Adrenal gland (tissue), 12 donors: ENCODE results near the gene RNF6. TPM values are rescaled to one million over a fixed set of nuclear protein-coding genes. Genes with fewer than 3 reads are reported as not detected.

Source experiments
- DNase-seq, 7 donors: peaks; one replicate each; pipeline ENCODE4 v3.0.0-alpha.2; 2019 to 2020
- H3K27ac ChIP-seq, 5 donors: fragments of 200-600 bp; sonication (generic) in 4 of 5; 1 replicate in 3 of 5; 2 replicates in 2 of 5; pipeline versions ENCODE4 v1.5.1 to v1.8.0; 2016 to 2020; ENCODE audit warnings: mild to moderate bottlenecking in 1 of 5
- H3K27me3 ChIP-seq: fragments of 200-600 bp; 2 replicates; pipeline ENCODE4 v1.8.0; 2021
- H3K36me3 ChIP-seq, 2 donors: fragments of 200-600 bp; replicated peaks in 1 of 2; 1 replicate in 1 of 2; 2 replicates in 1 of 2; pipeline versions ENCODE4 v1.5.1 to v1.8.0; 2018 to 2022
- H3K4me1 ChIP-seq, 2 donors: fragments of 200-600 bp; replicated peaks in 1 of 2; 1 replicate in 1 of 2; 2 replicates in 1 of 2; pipeline versions ENCODE4 v1.5.1 to v1.8.0; 2018 to 2021
- H3K4me3 ChIP-seq, 4 donors: fragments of 200-600 bp; sonication (generic) in 3 of 4; one replicate each; pipeline ENCODE4 v1.5.1; 2016 to 2018
- H3K9me3 ChIP-seq, 3 donors: fragments of 200-600 bp; sonication (generic) in 1 of 3; replicated peaks in 1 of 3; 1 replicate in 2 of 3; 2 replicates in 1 of 3; pipeline versions ENCODE4 v1.5.1 to v1.8.0; 2016 to 2021
- CTCF ChIP-seq, 6 experiments: fragments of 450-650 bp in 4 of 6; fragments of 200-600 bp in 2 of 6; sonication (generic) in 1 of 6; IDR thresholded peaks; 1 replicate in 5 of 6; 2 replicates in 1 of 6; pipeline versions ENCODE4 v1.5.1 to v1.8.0; 2016 to 2021; ENCODE audit warnings: antibody characterized with exemption in 6 of 6, mild to moderate bottlenecking in 2 of 6, moderate library complexity in 1 of 6
- POLR2A ChIP-seq, 2 donors: fragments of 450-650 bp; IDR thresholded peaks; one replicate each; pipeline ENCODE4 v1.6.1; 2017; ENCODE audit warnings: antibody characterized with exemption in 2 of 2, mild to moderate bottlenecking in 2 of 2, moderate library complexity in 1 of 2
- WGBS, 4 donors: extraction: QIAGEN DNeasy Blood & Tissue Kit in 2 of 4; methylation state at CpG; one replicate each; pipeline versions ENCODE4 v1.1.5 to v1.1.7; 2013 to 2017; 5-methylcytosine and 5-hydroxymethylcytosine counted together
- intact Hi-C, 2 donors: fragments of 100-400 bp; cut with DNase I; formaldehyde crosslinking; loops; one replicate each; pipeline versions ENCODE4 v1.14.1 to v1.15.0; 2022 to 2023
- polyA plus RNA-seq, 3 donors: library from polyadenylated mRNA; stranded (reverse); fragments of 200-250 nt in 2 of 3; fragments of 350-450 nt in 1 of 3; fragmentation: Illumina TruSeq in 1 of 3; extraction: RNeasy Lipid Tissue Mini Kit (QIAGEN cat#74804) in 1 of 3; gene quantifications; one replicate each; pipeline ENCODE4 v1.2.3, GENCODE V29; 2013 to 2014
- total RNA-seq, 9 donors: library from RNA; depleted of rRNA in 4 of 9; stranded (reverse); fragments of >200 nt in 4 of 9; fragments of 120-200 nt in 1 of 9; fragmentation: NEBNext Ultra II Directional in 1 of 9; extraction: Animal tissue kit (Norgen Biotek cat#: 25700) in 1 of 9; gene quantifications; one replicate each; pipeline versions ENCODE4 v1.1.0 to v1.2.4, GENCODE V29; 2013 to 2023
- donor health status: healthy with polysubstance abuse.
- donor health status: Bipolar disorder and iron deficiency.
- donor health status: DM: yes; HTN: yes; CAD: no.
- donor health status: DM: no; HTN: no; CAD: no.
- donor health status: DM: no; HTN: no; CAD: no.
- donor health status: DM: yes; HTN: yes; CAD: no.

RNF6 gene
- total and polyA plus RNA-seq, 12 donors = 14.4 to 70.5 (median 31.4) TPM

- intact Hi-C loops = loop anchor here (5.0 kb wide), 3 partner anchors 312 to 737 kb away; no protein-coding TSS in a partner anchor
- Histone ChIP-seq H3K9me3 (no peaks in the 10 kb centered on the region), H3K4me1 (peaks cover 5 to 24% of the 10 kb centered on the region in 2 donors), H3K27ac (no peak overlapping the region), H3K27me3 (no peaks in the 10 kb centered on the region), H3K36me3 (no peaks in the 10 kb centered on the region), H3K4me3 (no peak overlapping the region)
- peak; percentile 66 to 86 (median 75) for DNase-seq
- WGBS, 4 donors = 53 to 60% (median 59%) methylated on average over 8 of the region's 8 CpGs
- TF ChIP-seq CTCF (IDR thresholded peaks at IDR 0.05) (peak; percentile 75 to 91 (median 85)), POLR2A (IDR thresholded peaks at IDR 0.05) (no peak)
Measured at GRCh38 chr13:26184791-26185250, 37.3 kb downstream of the RNF6 start.

- no peak for TF ChIP-seq POLR2A (IDR thresholded peaks at IDR 0.05)
- no peak for TF ChIP-seq CTCF (IDR thresholded peaks at IDR 0.05)
- no peak overlapping the region for H3K4me3 ChIP-seq
- DNase-seq = no peak
- H3K9me3 ChIP-seq = no peaks in the 10 kb centered on the region
- peaks cover 5 to 20% of the 10 kb centered on the region in 2 donors for H3K4me1 ChIP-seq
- no peak overlapping the region for H3K27ac ChIP-seq
- WGBS, 4 donors = 80 to 94% (median 91%) methylated on average over 2 of the region's 2 CpGs
- no peaks in the 10 kb centered on the region for H3K36me3 ChIP-seq
- no peaks in the 10 kb centered on the region for H3K27me3 ChIP-seq
- intact Hi-C loops = loop anchor here (5.0 kb wide), 3 partner anchors 314 to 739 kb away; no protein-coding TSS in a partner anchor
Measured at GRCh38 chr13:26183416-26183815, 38.7 kb downstream of the RNF6 start.

GRCh38 chr13:26179344-26179743, 42.8 kb downstream of the RNF6 start:
- Histone ChIP-seq H3K9me3 (no peaks in the 10 kb centered on the region), H3K27ac (no peak overlapping the region), H3K27me3 (no peaks in the 10 kb centered on the region), H3K36me3 (no peaks in the 10 kb centered on the region), H3K4me3 (no peak overlapping the region), H3K4me1 (no peaks in the 10 kb centered on the region)
- WGBS, 4 donors = 63 to 82% (median 73%) methylated on average over 2 of the region's 2 CpGs
- intact Hi-C loops = no loop called here
- DNase-seq = no peak
- no peak for TF ChIP-seq POLR2A (IDR thresholded peaks at IDR 0.05)
- no peak for TF ChIP-seq CTCF (IDR thresholded peaks at IDR 0.05)

- DNase-seq = peak in 5 of 7 donors; percentile 25 to 41 (median 30)
- Histone ChIP-seq H3K4me1 (no peaks in the 10 kb centered on the region), H3K36me3 (no peaks in the 10 kb centered on the region), H3K4me3 (peak overlapping the region in 1 of 4 donors; percentile 16), H3K27me3 (no peaks in the 10 kb centered on the region), H3K27ac (peak overlapping the region in 4 of 5 donors; percentile 53 to 81 (median 70)), H3K9me3 (no peaks in the 10 kb centered on the region)
- intact Hi-C loops = no loop called here
- TF ChIP-seq POLR2A (IDR thresholded peaks at IDR 0.05) (no peak), CTCF (IDR thresholded peaks at IDR 0.05) (no peak)
- WGBS, 4 donors = 33 to 62% (median 46%) methylated on average over 2 to 3 of the region's 3 CpGs
Measured at GRCh38 chr13:26168835-26169234, 53.3 kb downstream of the RNF6 start.
